ENCODE measurements around the gene TMEM132C.

The TMEM132C gene

DNA sequence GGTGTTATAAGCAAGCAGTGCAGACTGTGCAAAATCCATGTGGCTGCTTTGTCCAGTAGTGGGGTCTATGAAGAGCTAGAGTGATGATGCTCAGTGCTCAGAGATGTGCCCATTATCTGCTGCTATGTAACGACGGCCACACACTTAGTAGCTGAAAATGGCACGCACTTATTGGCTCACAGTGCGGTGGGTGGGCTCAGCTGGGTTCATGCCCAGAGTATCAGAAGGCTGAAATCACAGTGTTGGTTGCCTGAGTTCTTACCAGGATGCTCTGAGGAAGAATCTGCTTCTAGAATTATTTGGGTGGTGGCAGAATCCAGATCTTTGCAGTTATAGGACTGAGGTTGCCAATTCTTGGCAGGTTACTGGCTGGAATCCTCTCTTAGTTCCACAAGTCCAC lies 432.1 kb downstream of the TMEM132C start:
- TF ChIP-seq REST (IDR thresholded peaks at IDR 0.05; ENCODE audit: insufficient read depth in 1 of 2, low read depth in 2 of 2, low read length in 2 of 2) = no peak
- no peak for TF ChIP-seq FOXP2 (optimal IDR thresholded peaks at IDR 0.05; ENCODE audit: borderline replicate concordance, extremely low read depth, extremely low read length, insufficient read depth)
- TF ChIP-seq TAF1 (IDR thresholded peaks at IDR 0.05; ENCODE audit: borderline replicate concordance, insufficient read depth, low read length) = no peak
- TF ChIP-seq POLR2AphosphoS5 (IDR thresholded peaks at IDR 0.05; ENCODE audit: low read depth, low read length) = no peak
- no peak for TF ChIP-seq SIN3A (IDR thresholded peaks at IDR 0.05; ENCODE audit: borderline replicate concordance, insufficient read depth, low read length)

- no peak for TF ChIP-seq POLR2AphosphoS5 (IDR thresholded peaks at IDR 0.05; ENCODE audit: low read depth, low read length)
- TF ChIP-seq FOXP2 (optimal IDR thresholded peaks at IDR 0.05; ENCODE audit: borderline replicate concordance, extremely low read depth, extremely low read length, insufficient read depth) = no peak
- no peak for TF ChIP-seq REST (IDR thresholded peaks at IDR 0.05; ENCODE audit: insufficient read depth in 1 of 2, low read depth in 2 of 2, low read length in 2 of 2)
- TF ChIP-seq SIN3A (IDR thresholded peaks at IDR 0.05; ENCODE audit: borderline replicate concordance, insufficient read depth, low read length) = no peak
- TF ChIP-seq TAF1 (IDR thresholded peaks at IDR 0.05; ENCODE audit: borderline replicate concordance, insufficient read depth, low read length) = no peak
Observed at GRCh38 chr12:128702371-128702770, 435.4 kb downstream of the TMEM132C start.

DNA sequence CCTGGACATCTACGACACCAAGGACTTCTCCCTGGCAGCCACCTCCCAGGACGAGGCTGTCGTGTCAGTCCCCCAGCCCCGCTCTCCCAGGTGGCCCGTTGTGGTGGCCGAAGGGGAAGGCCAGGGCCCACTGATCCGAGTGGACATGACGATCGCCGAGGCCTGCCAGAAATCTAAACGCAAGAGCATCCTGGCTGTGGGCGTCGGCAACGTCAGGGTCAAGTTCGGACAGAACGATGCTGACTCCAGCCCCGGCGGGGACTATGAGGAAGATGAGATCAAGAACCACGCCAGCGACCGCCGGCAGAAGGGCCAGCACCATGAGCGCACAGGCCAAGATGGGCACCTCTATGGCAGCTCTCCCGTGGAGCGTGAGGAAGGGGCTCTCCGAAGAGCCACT lies 438.2 kb downstream of the TMEM132C start:
- TF ChIP-seq REST (IDR thresholded peaks at IDR 0.05; ENCODE audit: insufficient read depth in 1 of 2, low read depth in 2 of 2, low read length in 2 of 2) = no peak
- no peak for TF ChIP-seq TAF1 (IDR thresholded peaks at IDR 0.05; ENCODE audit: borderline replicate concordance, insufficient read depth, low read length)
- TF ChIP-seq POLR2AphosphoS5 (IDR thresholded peaks at IDR 0.05; ENCODE audit: low read depth, low read length) = no peak
- TF ChIP-seq SIN3A (IDR thresholded peaks at IDR 0.05; ENCODE audit: borderline replicate concordance, insufficient read depth, low read length) = no peak
- TF ChIP-seq FOXP2 (optimal IDR thresholded peaks at IDR 0.05; ENCODE audit: borderline replicate concordance, extremely low read depth, extremely low read length, insufficient read depth) = no peak

GRCh38 chr12:128707488-128707887 lies 440.5 kb downstream of the TMEM132C start:
- TF ChIP-seq POLR2AphosphoS5 (IDR thresholded peaks at IDR 0.05; ENCODE audit: low read depth, low read length) (no peak), TAF1 (IDR thresholded peaks at IDR 0.05; ENCODE audit: borderline replicate concordance, insufficient read depth, low read length) (peak; percentile 35; the same call in 1 of the 2 replicates)

DNA sequence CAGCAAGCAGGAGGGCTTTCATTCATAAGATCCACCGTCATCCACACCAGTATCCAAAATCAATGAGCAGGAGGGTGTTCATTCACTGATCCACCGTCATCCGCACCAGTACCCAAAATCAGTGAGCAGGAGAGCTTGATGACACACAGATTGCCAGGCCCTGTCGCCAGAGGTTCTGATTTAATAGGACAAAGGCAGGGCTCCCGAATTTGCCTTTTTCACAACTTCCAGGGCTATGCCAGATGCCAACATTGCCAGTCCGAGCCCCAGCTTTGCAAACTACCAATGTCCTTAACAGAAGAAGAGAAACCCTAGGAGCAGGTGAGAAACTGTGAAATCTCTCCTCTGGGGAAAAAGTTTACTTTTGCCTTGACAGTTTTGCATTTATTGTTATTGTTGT lies 441.8 kb downstream of the TMEM132C start:
- TF ChIP-seq REST (IDR thresholded peaks at IDR 0.05; ENCODE audit: insufficient read depth in 1 of 2, low read depth in 2 of 2, low read length in 2 of 2) (no peak; a peak in 1 of 4 replicates), TAF1 (IDR thresholded peaks at IDR 0.05; ENCODE audit: borderline replicate concordance, insufficient read depth, low read length) (peak; percentile 75; the same call in 1 of the 2 replicates), POLR2AphosphoS5 (IDR thresholded peaks at IDR 0.05; ENCODE audit: low read depth, low read length) (peak; percentile 96), SIN3A (IDR thresholded peaks at IDR 0.05; ENCODE audit: borderline replicate concordance, insufficient read depth, low read length) (0 out of 2 replicates have a peak, but pooled peaks have one; percentile 44)
